ENCODE results near the gene PPARGC1A.

The PPARGC1A gene

GRCh38 chr4:23881674-23882337 lies 8.0 kb downstream of the PPARGC1A start:
- no peak for DNase-seq (ENCODE audit: low read depth)

GRCh38 chr4:23881052-23881501 lies 8.8 kb downstream of the PPARGC1A start:
- no peak for DNase-seq (ENCODE audit: low read depth)

- no peak for DNase-seq (ENCODE audit: low read depth)
Measured at GRCh38 chr4:23878912-23879732, 10.7 kb downstream of the PPARGC1A start.

GRCh38 chr4:23878246-23878891 lies 11.5 kb downstream of the PPARGC1A start:
- DNase-seq (ENCODE audit: low read depth) = no peak

GRCh38 chr4:23877758-23878229 lies 12.1 kb downstream of the PPARGC1A start:
- no peak for DNase-seq (ENCODE audit: low read depth)

- DNase-seq (ENCODE audit: low read depth) = no peak
Measured at GRCh38 chr4:23876418-23877089, 13.3 kb downstream of the PPARGC1A start.

- no peak for DNase-seq (ENCODE audit: low read depth)
Measured at GRCh38 chr4:23875317-23875716, 14.5 kb downstream of the PPARGC1A start.

GRCh38 chr4:23874536-23874901 lies 15.3 kb downstream of the PPARGC1A start:
- DNase-seq (ENCODE audit: low read depth) = no peak

GRCh38 chr4:23873717-23874535 lies 15.9 kb downstream of the PPARGC1A start:
- no peak for DNase-seq (ENCODE audit: low read depth)

GRCh38 chr4:23871426-23871825 lies 18.4 kb downstream of the PPARGC1A start:
- DNase-seq (ENCODE audit: low read depth) = no peak

- DNase-seq (ENCODE audit: low read depth) = no peak
Measured at GRCh38 chr4:23866450-23867075, 23.3 kb downstream of the PPARGC1A start.

- no peak for DNase-seq (ENCODE audit: low read depth)
Measured at GRCh38 chr4:23861897-23862296, 27.9 kb downstream of the PPARGC1A start.

GRCh38 chr4:23860919-23861318 lies 28.9 kb downstream of the PPARGC1A start:
- no peak for DNase-seq (ENCODE audit: low read depth)

GRCh38 chr4:23857367-23857959 lies 32.4 kb downstream of the PPARGC1A start:
- DNase-seq (ENCODE audit: low read depth) = no peak

GRCh38 chr4:23856630-23857029 lies 33.2 kb downstream of the PPARGC1A start:
- no peak for DNase-seq (ENCODE audit: low read depth)

- DNase-seq (ENCODE audit: low read depth) = no peak
Measured at GRCh38 chr4:23855912-23856605, 33.8 kb downstream of the PPARGC1A start.

- DNase-seq (ENCODE audit: low read depth) = no peak
Measured at GRCh38 chr4:23853986-23854660, 35.7 kb downstream of the PPARGC1A start.

- no peak for DNase-seq (ENCODE audit: low read depth)
Measured at GRCh38 chr4:23851464-23851863, 38.4 kb downstream of the PPARGC1A start.

- DNase-seq (ENCODE audit: low read depth) = no peak
Measured at GRCh38 chr4:23847158-23847557, 42.7 kb downstream of the PPARGC1A start.
